Left hindlimb (tissue), 1 donor: ENCODE measurements around the gene C1QTNF1.

ENCODE experiments used
- DNase-seq: peaks from one replicate; pipeline ENCODE4 v3.0.0-alpha.2; 2018

The C1QTNF1 gene

GRCh38 chr17:79082311-79083190 is 58.6 kb downstream of the C1QTNF1 start:
- DNase-seq, result peak; percentile 53

- DNase-seq, result peak; percentile 21
These were observed 59.4 kb downstream of the C1QTNF1 start for GRCh38 chr17:79083191-79083971.

GRCh38 chr17:79084291-79085153 is 60.6 kb downstream of the C1QTNF1 start:
- DNase-seq, result peak; percentile 18

GRCh38 chr17:79085154-79085920 is 61.4 kb downstream of the C1QTNF1 start:
- peak; percentile 25 for DNase-seq

GRCh38 chr17:79085921-79086551 is 62.1 kb downstream of the C1QTNF1 start:
- peak; percentile 25 for DNase-seq

GRCh38 chr17:79086609-79087427 is 62.8 kb downstream of the C1QTNF1 start:
- peak; percentile 16 for DNase-seq

GRCh38 chr17:79087428-79088143 is 63.6 kb downstream of the C1QTNF1 start:
- peak; percentile 73 for DNase-seq

- DNase-seq, result no peak
These were observed 64.5 kb downstream of the C1QTNF1 start for GRCh38 chr17:79088247-79088996.

GRCh38 chr17:79088997-79089328 is 65.0 kb downstream of the C1QTNF1 start:
- no peak for DNase-seq

GRCh38 chr17:79089720-79090442 is 65.9 kb downstream of the C1QTNF1 start:
- DNase-seq, result no peak

GRCh38 chr17:79090443-79091225 is 66.7 kb downstream of the C1QTNF1 start:
- no peak for DNase-seq

- no peak for DNase-seq
These were observed 67.3 kb downstream of the C1QTNF1 start for GRCh38 chr17:79091226-79091670.

GRCh38 chr17:79092567-79092966 is 68.6 kb downstream of the C1QTNF1 start:
- DNase-seq, result no peak

- DNase-seq, result no peak
These were observed 69.3 kb downstream of the C1QTNF1 start for GRCh38 chr17:79093270-79093669.

- no peak for DNase-seq
These were observed 70.3 kb downstream of the C1QTNF1 start for GRCh38 chr17:79094261-79094660.

GRCh38 chr17:79095345-79096055 is 71.5 kb downstream of the C1QTNF1 start:
- DNase-seq, result no peak

- DNase-seq, result no peak
These were observed 72.5 kb downstream of the C1QTNF1 start for GRCh38 chr17:79096477-79096876.
